HepG2 (cell line): ENCODE results near the gene ADARB1. TPM values are rescaled to one million over a fixed set of nuclear protein-coding genes. Genes with fewer than 3 reads are reported as not detected.

Experiments used
- ATAC-seq: fragments of 200-7000 bp; cut with Tn5 transposase; 3 replicates; pipeline ENCODE4 v1.9.1; 2020; ENCODE audit warnings: mild to moderate bottlenecking, moderate library complexity
- BruUV-seq: library from RNA; stranded (reverse); fragments of 400-500 nt; replicated peaks from 2 replicates; lab custom pipeline; 2021; lab: Mats Ljungman, UMichigan
- CTCF ChIA-PET: fragments of 300-600 bp; formaldehyde crosslinking; extraction: SDS; loops from one replicate; lab custom pipeline; 2021; ENCODE audit warnings: low total read pairs, inconsistent platforms, low intra/inter-chr PET ratio; lab: Yijun Ruan, JAX
- POLR2A ChIA-PET: fragments of 350-600 bp; sonication (Branson Sonifier 250); formaldehyde crosslinking; loops from one replicate; lab custom pipeline; 2020; ENCODE audit warnings: antibody characterized with exemption, inconsistent platforms; lab: Yijun Ruan, JAX
- DNase-seq: peaks from one replicate; pipeline ENCODE4 v3.0.0-alpha.2; 2015; ENCODE audit warnings: low spot score
- FAIRE-seq: peaks from 3 replicates; lab custom pipeline; 2011; peaks lifted over from hg19 to GRCh38; lab: Jason Lieb, UNC
- H2AFZ ChIP-seq: one replicate; pipeline ENCODE4 v1.6.1; 2011; ENCODE audit warnings: low read length, inconsistent platforms
- H3K27ac ChIP-seq: fragments of 300-600 bp; 3 replicates; pipeline ENCODE4 v1.8.0; 2011; ENCODE audit warnings: mixed run types, mild to moderate bottlenecking, mixed read lengths, low read length, inconsistent platforms; ENCODE audit not compliant: insufficient read depth; ENCODE audit errors: extremely low read length
- H3K27me3 ChIP-seq, 2 experiments: fragments of 200-600 bp in 1 of 2; 2 replicates in 1 of 2; 3 replicates in 1 of 2; pipeline versions ENCODE4 v1.6.0 to v1.8.0; 2011; ENCODE audit warnings: low read length in 2 of 2, mild to moderate bottlenecking in 2 of 2, moderate library complexity in 2 of 2, inconsistent platforms in 1 of 2; ENCODE audit not compliant: insufficient read depth in 2 of 2, control insufficient read depth in 1 of 2
- H3K36me3 ChIP-seq, 2 experiments: fragments of 200-600 bp in 1 of 2; replicated peaks in 1 of 2; 2 replicates in 1 of 2; 3 replicates in 1 of 2; pipeline versions ENCODE4 v1.5.1 to v1.8.0; 2011; ENCODE audit warnings: low read length in 2 of 2, inconsistent platforms in 1 of 2; ENCODE audit not compliant: insufficient read depth in 2 of 2, control insufficient read depth in 1 of 2
- H3K4me1 ChIP-seq: 2 replicates; pipeline ENCODE4 v1.5.1; 2012; ENCODE audit warnings: low read length, inconsistent platforms; ENCODE audit not compliant: insufficient read depth
- H3K4me2 ChIP-seq: 2 replicates; pipeline ENCODE4 v1.6.0; 2011; ENCODE audit warnings: low read depth, low read length, inconsistent platforms
- H3K4me3 ChIP-seq, 3 experiments: fragments of 200-600 bp in 1 of 3; sonication (generic), shearing (Covaris generic) in 1 of 3; replicated peaks in 1 of 3; 2 replicates each; pipeline ENCODE4 v1.5.1; 2011 to 2016; ENCODE audit warnings: low read length in 3 of 3, inconsistent platforms in 2 of 3, low read depth in 2 of 3, mild to moderate bottlenecking in 2 of 3, control low read depth in 1 of 3, mixed read lengths in 1 of 3; ENCODE audit not compliant: insufficient read depth in 1 of 3
- H3K79me2 ChIP-seq: one replicate; pipeline ENCODE4 v1.6.1; 2011; ENCODE audit warnings: low read length, inconsistent platforms; ENCODE audit not compliant: insufficient read depth
- H3K9ac ChIP-seq: 2 replicates; pipeline ENCODE4 v1.6.0; 2011; ENCODE audit warnings: mild to moderate bottlenecking, low read depth, low read length, inconsistent platforms; ENCODE audit not compliant: insufficient read depth
- H3K9me3 ChIP-seq: 2 replicates; pipeline ENCODE4 v1.5.1; 2012; ENCODE audit warnings: mild to moderate bottlenecking, low read length
- H4K20me1 ChIP-seq: 2 replicates; pipeline ENCODE4 v1.6.0; 2011; ENCODE audit warnings: inconsistent platforms, mild to moderate bottlenecking, low read length, moderate library complexity; ENCODE audit not compliant: insufficient read depth
- HMG20B ChIP-seq: conservative IDR thresholded peaks from 2 replicates; pipeline ENCODE4 v1.6.1; 2016; ENCODE audit warnings: missing genetic modification reagents, missing compliant biosample characterization
- ZNF773 ChIP-seq: sonication (generic); formaldehyde crosslinking; IDR thresholded peaks from 2 replicates; pipeline ENCODE4 v1.4.0; 2020; ENCODE audit warnings: missing genetic modification reagents, borderline replicate concordance
- ZNF83 ChIP-seq: sonication (generic); formaldehyde crosslinking; IDR thresholded peaks from 2 replicates; pipeline ENCODE4 v1.4.0; 2020; ENCODE audit warnings: missing genetic modification reagents, mild to moderate bottlenecking, borderline replicate concordance
- WGBS: methylation state at CpG from one replicate; pipeline ENCODE4 v1.1.6; 2017; ENCODE audit warnings: low lambda C conversion rate; 5-methylcytosine and 5-hydroxymethylcytosine counted together
- in situ Hi-C: cut with HindIII; loops from 2 replicates; pipeline ENCODE4 v1.10.0; 2017; ENCODE audit warnings: low pct_unique_long_range_greater_than_20kb; ENCODE audit not compliant: extremely low pct_ligation_motif_present
- intact Hi-C: fragments of 100-400 bp; cut with micrococcal nuclease; formaldehyde crosslinking; loops from one replicate; pipeline ENCODE4 v1.10.0; 2022; ENCODE audit not compliant: unreplicated experiment
- polyA plus RNA-seq, 8 experiments: library from polyadenylated mRNA; depleted of rRNA in 3 of 8; stranded (reverse) in 7 of 8; unstranded in 1 of 8; fragments of >200 nt; fragmentation: Illumina TruSeq in 4 of 8; extraction: Trizol in 4 of 8; gene quantifications; 2 replicates each; pipeline versions ENCODE4 v1.2.1 to v1.2.3, GENCODE V29; 2011 to 2016; ENCODE audit warnings: low read depth in 4 of 8, missing spikeins in 1 of 8, mixed read lengths in 1 of 8; ENCODE audit not compliant: insufficient read depth in 1 of 8
- total RNA-seq, 5 experiments: library from RNA; depleted of rRNA; stranded (reverse); fragments of >200 nt; fragmentation: Illumina TruSeq; extraction: Trizol; gene quantifications; 2 replicates each; pipeline ENCODE4 v1.2.3, GENCODE V29; 2016; ENCODE audit warnings: low read depth in 1 of 5
- TF ChIP-seq, protein P1 (sequence below): sonication (generic); formaldehyde crosslinking; IDR thresholded peaks from 2 replicates; pipeline ENCODE4 v1.4.0; 2020; ENCODE audit warnings: missing genetic modification reagents, borderline replicate concordance

Gene ADARB1
- total and polyA plus RNA-seq, 2 of the 13 experiments (the other 11 are each of a cell fraction or from before 2014, with no cell fraction given): 6.6 to 10.0 TPM

DNA sequence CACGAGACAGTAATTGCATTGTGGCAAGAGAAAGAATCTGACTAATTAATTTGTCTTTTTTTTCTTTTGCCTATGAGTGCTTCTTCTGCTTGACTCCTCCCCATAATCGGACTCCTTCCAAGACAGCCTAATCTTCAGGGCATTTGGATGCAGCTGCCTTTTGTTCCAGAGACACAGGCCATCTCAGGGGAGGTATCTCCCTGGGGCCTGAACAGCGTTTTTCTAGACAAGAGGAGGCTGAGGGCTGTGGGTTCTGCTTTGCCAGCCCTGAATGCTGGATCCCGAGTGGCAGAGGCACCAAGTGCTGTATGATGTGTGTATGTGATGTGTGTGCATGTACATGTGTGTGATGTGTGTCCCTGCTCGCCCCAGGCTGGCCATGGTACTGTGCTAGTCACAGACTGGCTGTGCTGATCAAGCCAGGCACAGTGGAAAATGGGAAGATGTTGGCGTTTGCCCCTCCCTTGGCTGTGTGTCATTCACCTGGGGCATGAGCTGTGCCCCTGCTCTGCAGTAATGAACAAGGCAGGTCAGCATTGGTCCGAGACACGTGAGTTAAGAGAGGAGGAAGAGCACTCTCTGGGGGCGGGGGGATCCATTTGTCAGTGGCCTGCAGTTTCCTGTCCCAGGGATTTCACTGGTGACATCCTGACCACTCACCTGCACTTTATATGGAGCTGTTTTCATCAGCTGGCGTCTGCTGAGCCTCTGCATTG is 77.2 kb downstream of the ADARB1 start:
- Histone ChIP-seq H3K4me3 (no peak overlapping the region), H2AFZ (no peak overlapping the region), H3K36me3 (peaks cover 0 to 4% of the 10 kb centered on the region in 2 experiments; a peak in 2 of 5 replicates), H3K9ac (no peak overlapping the region), H3K4me1 (no peaks in the 10 kb centered on the region), H3K79me2 (no peaks in the 10 kb centered on the region), H4K20me1 (no peaks in the 10 kb centered on the region), H3K27ac (no peak overlapping the region), H3K4me2 (no peak overlapping the region), H3K27me3 (no peaks in the 10 kb centered on the region), H3K9me3 (no peaks in the 10 kb centered on the region)
- ChIA-PET CTCF (no interaction called here), POLR2A (no interaction called here)
- WGBS: 86% methylated on average over 7 of the region's 10 CpGs
- in situ Hi-C loops: no loop called here
- no TSS peak for BruUV-seq
- no peak for ATAC-seq
- TF ChIP-seq, protein P1, sequence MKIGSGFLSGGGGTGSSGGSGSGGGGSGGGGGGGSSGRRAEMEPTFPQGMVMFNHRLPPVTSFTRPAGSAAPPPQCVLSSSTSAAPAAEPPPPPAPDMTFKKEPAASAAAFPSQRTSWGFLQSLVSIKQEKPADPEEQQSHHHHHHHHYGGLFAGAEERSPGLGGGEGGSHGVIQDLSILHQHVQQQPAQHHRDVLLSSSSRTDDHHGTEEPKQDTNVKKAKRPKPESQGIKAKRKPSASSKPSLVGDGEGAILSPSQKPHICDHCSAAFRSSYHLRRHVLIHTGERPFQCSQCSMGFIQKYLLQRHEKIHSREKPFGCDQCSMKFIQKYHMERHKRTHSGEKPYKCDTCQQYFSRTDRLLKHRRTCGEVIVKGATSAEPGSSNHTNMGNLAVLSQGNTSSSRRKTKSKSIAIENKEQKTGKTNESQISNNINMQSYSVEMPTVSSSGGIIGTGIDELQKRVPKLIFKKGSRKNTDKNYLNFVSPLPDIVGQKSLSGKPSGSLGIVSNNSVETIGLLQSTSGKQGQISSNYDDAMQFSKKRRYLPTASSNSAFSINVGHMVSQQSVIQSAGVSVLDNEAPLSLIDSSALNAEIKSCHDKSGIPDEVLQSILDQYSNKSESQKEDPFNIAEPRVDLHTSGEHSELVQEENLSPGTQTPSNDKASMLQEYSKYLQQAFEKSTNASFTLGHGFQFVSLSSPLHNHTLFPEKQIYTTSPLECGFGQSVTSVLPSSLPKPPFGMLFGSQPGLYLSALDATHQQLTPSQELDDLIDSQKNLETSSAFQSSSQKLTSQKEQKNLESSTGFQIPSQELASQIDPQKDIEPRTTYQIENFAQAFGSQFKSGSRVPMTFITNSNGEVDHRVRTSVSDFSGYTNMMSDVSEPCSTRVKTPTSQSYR: no peak
- TF ChIP-seq ZNF83 (CRISPR knock-in tag): no peak
- TF ChIP-seq HMG20B (CRISPR knock-in tag): no peak
- no peak for TF ChIP-seq ZNF773 (CRISPR knock-in tag)
- no peak for FAIRE-seq
- intact Hi-C loops: no loop called here
- DNase-seq: no peak
